Measurements from ENCODE around the gene WDR38. TPM values are rescaled to one million over a fixed set of nuclear protein-coding genes. Genes with fewer than 3 reads are reported as not detected.

WDR38 gene
- total RNA-seq, 2 donors from 2014 or later: not detected

GRCh38 chr9:124870723-124871122 lies 17.5 kb downstream of the WDR38 start:
- Mint-ChIP-seq H3K27me3 (ENCODE audit: low read depth) (no peaks in the 10 kb centered on the region), H3K27ac (peak overlapping the region; percentile 99), H3K36me3 (ENCODE audit: insufficient read depth in 2 of 2) (peaks cover 27 to 54% of the 10 kb centered on the region in 2 donors), H3K4me3 (peak overlapping the region; percentile 98), H3K4me1 (ENCODE audit: low read depth) (peaks cover 63% of the 10 kb centered on the region), H3K9me3 (no peaks in the 10 kb centered on the region)
- DNase-seq (peak in 1 of 2 donors; percentile 19), ATAC-seq (replicated peaks in 1 of 2) (no peak)

- H3K9me3 Mint-ChIP-seq: no peaks in the 10 kb centered on the region
- DNase-seq (no peak), ATAC-seq (replicated peaks in 1 of 2) (no peak)
- peaks cover 63% of the 10 kb centered on the region for H3K4me1 Mint-ChIP-seq (ENCODE audit: low read depth)
- no peaks in the 10 kb centered on the region for H3K27me3 Mint-ChIP-seq (ENCODE audit: low read depth)
- H3K4me3 Mint-ChIP-seq: peak overlapping the region; percentile 98
- H3K36me3 Mint-ChIP-seq (ENCODE audit: insufficient read depth in 2 of 2): peaks cover 27 to 54% of the 10 kb centered on the region in 2 donors
- peak overlapping the region; percentile 99 for H3K27ac Mint-ChIP-seq
Observed at GRCh38 chr9:124871156-124871561, 17.9 kb downstream of the WDR38 start.

- no peaks in the 10 kb centered on the region for H3K9me3 Mint-ChIP-seq
- peak in 1 of 2 donors; percentile 20 for DNase-seq
- H3K27me3 Mint-ChIP-seq (ENCODE audit: low read depth): no peaks in the 10 kb centered on the region
- ATAC-seq (replicated peaks in 1 of 2): no peak
- peak overlapping the region; percentile 99 for H3K27ac Mint-ChIP-seq
- H3K4me1 Mint-ChIP-seq (ENCODE audit: low read depth): peaks cover 61% of the 10 kb centered on the region
- peaks cover 27 to 58% of the 10 kb centered on the region in 2 donors for H3K36me3 Mint-ChIP-seq (ENCODE audit: insufficient read depth in 2 of 2)
- peak overlapping the region; percentile 98 for H3K4me3 Mint-ChIP-seq
Observed at GRCh38 chr9:124873664-124874063, 20.4 kb downstream of the WDR38 start.

- DNase-seq (no peak), ATAC-seq (replicated peaks in 1 of 2) (no peak)
- peaks cover 57% of the 10 kb centered on the region for H3K4me1 Mint-ChIP-seq (ENCODE audit: low read depth)
- no peaks in the 10 kb centered on the region for H3K9me3 Mint-ChIP-seq
- H3K36me3 Mint-ChIP-seq (ENCODE audit: insufficient read depth in 2 of 2): peaks cover 19 to 51% of the 10 kb centered on the region in 2 donors
- peak overlapping the region; percentile 87 for H3K27ac Mint-ChIP-seq
- H3K4me3 Mint-ChIP-seq: no peak overlapping the region
- no peaks in the 10 kb centered on the region for H3K27me3 Mint-ChIP-seq (ENCODE audit: low read depth)
Observed at GRCh38 chr9:124875501-124875900, 22.2 kb downstream of the WDR38 start.

GRCh38 chr9:124877021-124877782 lies 23.9 kb downstream of the WDR38 start:
- no peak for ATAC-seq (replicated peaks in 1 of 2)
- no peak overlapping the region for H3K4me3 Mint-ChIP-seq
- peaks cover 40% of the 10 kb centered on the region for H3K4me1 Mint-ChIP-seq (ENCODE audit: low read depth)
- no peaks in the 10 kb centered on the region for H3K27me3 Mint-ChIP-seq (ENCODE audit: low read depth)
- peak overlapping the region; percentile 56 for H3K27ac Mint-ChIP-seq
- no peak for DNase-seq
- H3K9me3 Mint-ChIP-seq: no peaks in the 10 kb centered on the region
- peaks cover 7 to 34% of the 10 kb centered on the region in 2 donors for H3K36me3 Mint-ChIP-seq (ENCODE audit: insufficient read depth in 2 of 2)

GRCh38 chr9:124878021-124878420 lies 24.8 kb downstream of the WDR38 start:
- Mint-ChIP-seq H3K27me3 (ENCODE audit: low read depth) (no peaks in the 10 kb centered on the region), H3K4me3 (no peak overlapping the region), H3K27ac (peak overlapping the region; percentile 24), H3K36me3 (ENCODE audit: insufficient read depth in 2 of 2) (peaks cover 5 to 26% of the 10 kb centered on the region in 2 donors), H3K4me1 (ENCODE audit: low read depth) (peaks cover 31% of the 10 kb centered on the region), H3K9me3 (no peaks in the 10 kb centered on the region)
- ATAC-seq (replicated peaks in 1 of 2): no peak
- DNase-seq: no peak

GRCh38 chr9:124878518-124878917 lies 25.3 kb downstream of the WDR38 start:
- H3K27ac Mint-ChIP-seq: peak overlapping the region; percentile 24
- peaks cover 26% of the 10 kb centered on the region for H3K4me1 Mint-ChIP-seq (ENCODE audit: low read depth)
- H3K27me3 Mint-ChIP-seq (ENCODE audit: low read depth): no peaks in the 10 kb centered on the region
- no peaks in the 10 kb centered on the region for H3K9me3 Mint-ChIP-seq
- ATAC-seq (replicated peaks in 1 of 2) (no peak), DNase-seq (no peak)
- no peak overlapping the region for H3K4me3 Mint-ChIP-seq
- peaks cover under 1 to 22% of the 10 kb centered on the region in 2 donors for H3K36me3 Mint-ChIP-seq (ENCODE audit: insufficient read depth in 2 of 2)

GRCh38 chr9:124879226-124879625 lies 26.0 kb downstream of the WDR38 start:
- H3K36me3 Mint-ChIP-seq (ENCODE audit: insufficient read depth in 2 of 2): peaks cover 0 to 21% of the 10 kb centered on the region in 2 donors
- H3K4me1 Mint-ChIP-seq (ENCODE audit: low read depth): peaks cover 19% of the 10 kb centered on the region
- H3K27ac Mint-ChIP-seq: no peak overlapping the region
- no peak overlapping the region for H3K4me3 Mint-ChIP-seq
- H3K9me3 Mint-ChIP-seq: no peaks in the 10 kb centered on the region
- DNase-seq: no peak
- no peak for ATAC-seq (replicated peaks in 1 of 2)
- no peaks in the 10 kb centered on the region for H3K27me3 Mint-ChIP-seq (ENCODE audit: low read depth)

- Mint-ChIP-seq H3K4me3 (no peak overlapping the region), H3K27ac (no peak overlapping the region)
Observed at GRCh38 chr9:124880501-124880900, 27.2 kb downstream of the WDR38 start.

GRCh38 chr9:124881138-124881743 lies 28.0 kb downstream of the WDR38 start:
- ATAC-seq (replicated peaks in 1 of 2): no peak
- Mint-ChIP-seq H3K4me1 (ENCODE audit: low read depth) (peaks cover 14% of the 10 kb centered on the region), H3K27ac (peak overlapping the region; percentile 40), H3K36me3 (ENCODE audit: insufficient read depth in 2 of 2) (peaks cover under 1 to 14% of the 10 kb centered on the region in 2 donors), H3K9me3 (no peaks in the 10 kb centered on the region), H3K27me3 (ENCODE audit: low read depth) (no peaks in the 10 kb centered on the region), H3K4me3 (no peak overlapping the region)
- DNase-seq: no peak

More at GRCh38 chr9:124880501-124880900, 27.2 kb downstream of the WDR38 start:
- no peak for DNase-seq
- Mint-ChIP-seq H3K4me1 (ENCODE audit: low read depth) (peaks cover 14% of the 10 kb centered on the region), H3K36me3 (ENCODE audit: insufficient read depth in 2 of 2) (peaks cover 0 to 13% of the 10 kb centered on the region in 2 donors), H3K27me3 (ENCODE audit: low read depth) (no peaks in the 10 kb centered on the region), H3K9me3 (no peaks in the 10 kb centered on the region)
- ATAC-seq (replicated peaks in 1 of 2): peak in 1 of 2 donors; percentile 27

- H3K4me3 Mint-ChIP-seq: no peak overlapping the region
- peaks cover 9% of the 10 kb centered on the region for H3K4me1 Mint-ChIP-seq (ENCODE audit: low read depth)
- no peaks in the 10 kb centered on the region for H3K27me3 Mint-ChIP-seq (ENCODE audit: low read depth)
- peaks cover 3 to 18% of the 10 kb centered on the region in 2 donors for H3K36me3 Mint-ChIP-seq (ENCODE audit: insufficient read depth in 2 of 2)
- peak; percentile 15 to 20 for ATAC-seq (replicated peaks in 1 of 2)
- H3K9me3 Mint-ChIP-seq: no peaks in the 10 kb centered on the region
- no peak for DNase-seq
- no peak overlapping the region for H3K27ac Mint-ChIP-seq
Observed at GRCh38 chr9:124882231-124882630, 29.0 kb downstream of the WDR38 start.

GRCh38 chr9:124884376-124884775 lies 31.1 kb downstream of the WDR38 start:
- Mint-ChIP-seq H3K36me3 (ENCODE audit: insufficient read depth in 2 of 2) (peaks cover 3 to 19% of the 10 kb centered on the region in 2 donors), H3K27ac (peak overlapping the region; percentile 32)

GRCh38 chr9:124885551-124885950 lies 32.3 kb downstream of the WDR38 start:
- peaks cover 3 to 24% of the 10 kb centered on the region in 2 donors for H3K36me3 Mint-ChIP-seq (ENCODE audit: insufficient read depth in 2 of 2)
- no peaks in the 10 kb centered on the region for H3K9me3 Mint-ChIP-seq
- DNase-seq: no peak
- no peak overlapping the region for H3K27ac Mint-ChIP-seq
- H3K4me3 Mint-ChIP-seq: no peak overlapping the region
- no peaks in the 10 kb centered on the region for H3K27me3 Mint-ChIP-seq (ENCODE audit: low read depth)
- H3K4me1 Mint-ChIP-seq (ENCODE audit: low read depth): no peaks in the 10 kb centered on the region
- no peak for ATAC-seq (replicated peaks in 1 of 2)

More at GRCh38 chr9:124884376-124884775, 31.1 kb downstream of the WDR38 start:
- DNase-seq (no peak), ATAC-seq (replicated peaks in 1 of 2) (no peak)
- H3K4me3 Mint-ChIP-seq: no peak overlapping the region
- H3K4me1 Mint-ChIP-seq (ENCODE audit: low read depth): no peaks in the 10 kb centered on the region
- no peaks in the 10 kb centered on the region for H3K27me3 Mint-ChIP-seq (ENCODE audit: low read depth)
- no peaks in the 10 kb centered on the region for H3K9me3 Mint-ChIP-seq

Measured in activated T-cell treated with anti-CD3 and anti-CD28 coated beads, Interleukin-2, amount 50 U/mL, for 72 hours (primary cell).